Measurements from ENCODE around the gene EFCAB5. TPM values are rescaled to one million over a fixed set of nuclear protein-coding genes. Genes with fewer than 3 reads are reported as not detected.

EFCAB5 gene
- total and polyA plus RNA-seq, 7 experiments from 2014 or later, result 0.25 to 2.4 (median 1.0) TPM; not detected in 1

GRCh38 chr17:29924786-29925185, 16.6 kb upstream of the EFCAB5 start:
- Histone ChIP-seq H3K9me3 (ENCODE audit: control insufficient read depth in 2 of 3, low read length in 3 of 3) (no peaks in the 10 kb centered on the region), H3K27ac (ENCODE audit: low read depth, low read length) (no peak overlapping the region), H3K4me1 (ENCODE audit: control insufficient read depth in 2 of 2, insufficient read depth in 2 of 2, low read length in 2 of 2) (peaks cover 7 to 12% of the 10 kb centered on the region in 2 donors), H3K36me3 (ENCODE audit: control insufficient read depth in 2 of 3, insufficient read depth in 3 of 3, low read length in 3 of 3) (peaks cover 0 to 3% (median 0%) of the 10 kb centered on the region in 3 experiments), H3K4me3 (ENCODE audit: low read length) (no peak overlapping the region), H3K27me3 (ENCODE audit: control insufficient read depth in 2 of 2, insufficient read depth in 2 of 2, low read length in 2 of 2) (no peaks in the 10 kb centered on the region)
- ATAC-seq, result no peak
- Mint-ChIP-seq H3K27ac (no peak overlapping the region), H3K9me3 (no peaks in the 10 kb centered on the region), H3K4me1 (peaks cover 28 to 47% (median 40%) of the 10 kb centered on the region in 7 donors), H3K27me3 (no peaks in the 10 kb centered on the region), H3K36me3 (peaks cover 0 to 9% (median 6%) of the 10 kb centered on the region in 5 donors), H3K4me3 (no peak overlapping the region)
- ChIA-PET POLR2A (no interaction called here), CTCF (no interaction called here)
- intact Hi-C loops (cut with micrococcal nuclease), result no loop called here
- DNase-seq, result no peak

DNA sequence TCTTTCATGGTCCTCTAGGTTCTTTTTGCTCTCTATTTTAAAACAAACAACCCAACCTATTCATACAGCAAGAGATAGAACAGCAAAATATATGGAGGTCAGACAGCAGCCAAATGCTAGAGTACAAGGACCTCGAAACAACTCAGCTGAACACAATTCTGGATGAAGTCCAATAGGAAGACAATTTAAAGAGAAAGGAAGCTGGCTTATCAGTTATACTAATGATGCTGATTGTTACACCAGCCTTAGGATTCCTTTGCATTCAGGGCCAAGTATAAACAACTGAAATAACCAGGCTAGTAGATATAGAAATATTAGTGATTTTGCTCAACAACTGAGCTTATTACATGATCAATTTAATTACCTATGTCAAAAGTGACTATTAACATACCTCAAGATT, 13.9 kb upstream of the EFCAB5 start:
- no peaks in the 10 kb centered on the region for H3K9me3 ChIP-seq (ENCODE audit: control insufficient read depth in 2 of 3, low read length in 3 of 3)
- no peak for ATAC-seq
- ChIA-PET POLR2A (interaction anchor here (0.5 to 0.7 kb wide), 3 partner anchors 74 to 285 kb away, joined by 3 read pairs; no protein-coding TSS in a partner anchor), CTCF (interaction anchor here (1.9 to 2.7 kb wide), 2 partner anchors 118 to 120 kb away, joined by 7 to 11 read pairs; no protein-coding TSS in a partner anchor)
- no peaks in the 10 kb centered on the region for H3K9me3 Mint-ChIP-seq
- DNase-seq, result no peak
- H3K36me3 ChIP-seq (ENCODE audit: control insufficient read depth in 2 of 3, insufficient read depth in 3 of 3, low read length in 3 of 3), result peaks cover 0 to 12% (median 0%) of the 10 kb centered on the region in 3 experiments
- no peak overlapping the region for H3K4me3 ChIP-seq (ENCODE audit: low read length)
- H3K36me3 Mint-ChIP-seq, result peaks cover 0 to 6% (median 4%) of the 10 kb centered on the region in 5 donors
- no peak overlapping the region for H3K27ac ChIP-seq (ENCODE audit: low read depth, low read length)
- no peaks in the 10 kb centered on the region for H3K27me3 Mint-ChIP-seq
- no peaks in the 10 kb centered on the region for H3K27me3 ChIP-seq (ENCODE audit: control insufficient read depth in 2 of 2, insufficient read depth in 2 of 2, low read length in 2 of 2)
- peaks cover 13 to 25% of the 10 kb centered on the region in 2 donors for H3K4me1 ChIP-seq (ENCODE audit: control insufficient read depth in 2 of 2, insufficient read depth in 2 of 2, low read length in 2 of 2)
- H3K27ac Mint-ChIP-seq, result peak overlapping the region in 2 of 9 donors; percentile 0 to 53
- intact Hi-C loops (cut with micrococcal nuclease), result no loop called here
- peaks cover 25 to 42% (median 33%) of the 10 kb centered on the region in 7 donors for H3K4me1 Mint-ChIP-seq
- H3K4me3 Mint-ChIP-seq, result peak overlapping the region in 6 of 10 donors; percentile 18 to 66 (median 28)

DNA sequence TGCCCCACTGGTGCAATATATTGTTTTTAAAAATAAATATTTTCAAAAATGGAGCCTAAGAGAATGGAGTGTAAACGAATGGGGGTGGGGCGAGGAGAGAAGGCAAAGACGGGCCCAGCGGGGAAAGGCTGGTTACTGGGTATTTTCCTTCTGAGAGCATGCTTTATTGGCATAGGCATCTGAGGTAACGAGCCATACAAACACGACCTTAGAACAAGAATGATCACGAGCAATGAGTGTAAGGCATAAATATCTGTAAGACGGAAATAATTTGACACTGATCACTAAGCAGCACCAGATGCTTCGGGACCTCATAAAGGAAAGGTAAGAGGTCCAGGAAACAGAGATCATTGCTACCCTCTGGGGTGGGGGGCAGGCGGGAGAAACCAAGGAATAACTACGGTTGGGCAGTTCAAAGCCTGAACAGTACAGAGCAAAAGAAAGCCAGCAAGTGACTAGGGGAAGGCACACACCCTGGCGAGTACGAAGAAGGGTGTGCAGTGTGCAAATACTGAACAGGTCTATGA, 12.4 kb upstream of the EFCAB5 start:
- CTCF ChIA-PET, result interaction anchor here (1.9 to 2.7 kb wide), 2 partner anchors 119 to 121 kb away, joined by 7 to 11 read pairs; no protein-coding TSS in a partner anchor
- peak overlapping the region; percentile 85 for H3K27ac ChIP-seq (ENCODE audit: low read depth, low read length)
- DNase-seq (peak in 6 of 9 donors; percentile 5 to 36 (median 14)), ATAC-seq (no peak)
- peaks cover 0 to 12% (median 0%) of the 10 kb centered on the region in 3 experiments for H3K36me3 ChIP-seq (ENCODE audit: control insufficient read depth in 2 of 3, insufficient read depth in 3 of 3, low read length in 3 of 3)
- Mint-ChIP-seq H3K4me3 (no peak overlapping the region), H3K27ac (no peak overlapping the region), H3K36me3 (peaks cover 0 to 6% (median 4%) of the 10 kb centered on the region in 5 donors), H3K27me3 (no peaks in the 10 kb centered on the region), H3K9me3 (no peaks in the 10 kb centered on the region), H3K4me1 (peaks cover 29 to 48% (median 40%) of the 10 kb centered on the region in 7 donors)
- H3K9me3 ChIP-seq (ENCODE audit: control insufficient read depth in 2 of 3, low read length in 3 of 3), result no peaks in the 10 kb centered on the region
- H3K27me3 ChIP-seq (ENCODE audit: control insufficient read depth in 2 of 2, insufficient read depth in 2 of 2, low read length in 2 of 2), result no peaks in the 10 kb centered on the region
- POLR2A ChIA-PET, result interaction anchor here (0.7 to 3.3 kb wide), 6 partner anchors 23 to 1210 kb away, joined by 3 to 64 read pairs (median 4); partner anchors contain the start of gene TP53I13
- peak overlapping the region; percentile 81 for H3K4me3 ChIP-seq (ENCODE audit: low read length)
- peaks cover 13 to 25% of the 10 kb centered on the region in 2 donors for H3K4me1 ChIP-seq (ENCODE audit: control insufficient read depth in 2 of 2, insufficient read depth in 2 of 2, low read length in 2 of 2)
- intact Hi-C loops (cut with micrococcal nuclease), result loop anchor here in 1 of 2 donors (1.0 kb wide), 2 partner anchors 311 to 340 kb away; partner anchors contain the start of gene GIT1

- Histone ChIP-seq H3K36me3 (ENCODE audit: control insufficient read depth in 2 of 3, insufficient read depth in 3 of 3, low read length in 3 of 3) (peaks cover 0 to 12% (median 0%) of the 10 kb centered on the region in 3 experiments), H3K27ac (ENCODE audit: low read depth, low read length) (peak within 1 kb of the TSS; percentile 85), H3K27me3 (ENCODE audit: control insufficient read depth in 2 of 2, insufficient read depth in 2 of 2, low read length in 2 of 2) (no peaks in the 10 kb centered on the region), H3K9me3 (ENCODE audit: control insufficient read depth in 2 of 3, low read length in 3 of 3) (no peaks in the 10 kb centered on the region), H3K4me1 (ENCODE audit: control insufficient read depth in 2 of 2, insufficient read depth in 2 of 2, low read length in 2 of 2) (peaks cover 13 to 25% of the 10 kb centered on the region in 2 donors), H3K4me3 (ENCODE audit: low read length) (peak within 1 kb of the TSS; percentile 81)
- Mint-ChIP-seq H3K4me3 (no peak within 1 kb of the TSS), H3K36me3 (peaks cover 0 to 5% (median 4%) of the 10 kb centered on the region in 5 donors), H3K27me3 (no peaks in the 10 kb centered on the region), H3K27ac (no peak within 1 kb of the TSS), H3K4me1 (peaks cover 29 to 45% (median 38%) of the 10 kb centered on the region in 7 donors), H3K9me3 (no peaks in the 10 kb centered on the region)
- POLR2A ChIA-PET, result interaction anchor here (0.5 to 3.3 kb wide), 13 partner anchors 11 to 1210 kb away, joined by 3 to 64 read pairs (median 4); partner anchors contain the start of gene TP53I13
- intact Hi-C loops (cut with micrococcal nuclease), result loop anchor here (1.0 to 5.0 kb wide), 10 partner anchors 93 to 537 kb away; partner anchors contain the start of genes GIT1 (in 2 of the 2), ABHD15 (in 1 of the 2), CPD (in 1 of the 2) and TAOK1 (in 1 of the 2)
- ATAC-seq (peak; percentile 86), DNase-seq (peak; percentile 78 to 89 (median 85))
- CTCF ChIA-PET, result interaction anchor here (1.0 to 5.5 kb wide), 16 partner anchors 10 to 342 kb away, joined by 3 to 196 read pairs (median 7); partner anchors contain the start of gene ANKRD13B
Measured at GRCh38 chr17:29929533-29930408, 11.7 kb upstream of the EFCAB5 start, which contains the start of gene SSH2. Gene SSH2, minus strand, starts transcription at chr17:29930228. Its CDS starts 228 bp downstream, at chr17:29930000.

DNA sequence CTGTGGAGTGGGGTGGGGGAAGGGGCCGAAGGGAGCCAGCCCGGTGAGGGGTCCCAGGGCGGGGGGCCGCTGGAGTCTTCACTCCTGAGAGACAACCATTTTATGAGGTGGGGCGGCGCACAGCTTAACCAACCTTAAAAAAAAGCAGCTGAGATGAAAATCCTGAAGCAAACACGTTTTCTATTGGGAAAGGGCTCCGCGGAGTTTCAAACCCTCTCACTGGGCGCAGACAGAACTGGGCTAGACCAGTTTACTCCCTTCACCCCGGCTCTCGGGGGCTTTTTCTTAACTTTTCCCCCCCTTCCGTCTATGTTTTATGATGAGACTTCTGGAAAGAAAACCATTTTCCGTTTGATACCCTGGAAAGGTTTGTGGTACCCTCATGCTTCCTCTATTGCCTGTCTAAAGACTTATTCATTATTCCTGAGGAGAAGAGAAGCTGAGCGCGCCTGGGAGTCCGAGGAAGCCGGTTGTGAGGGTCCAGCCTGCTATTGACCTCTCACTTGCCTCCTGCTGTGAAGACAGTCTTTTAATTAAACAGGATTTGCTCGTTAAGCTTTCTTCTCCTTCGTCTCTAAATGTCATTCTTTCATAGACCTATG, 10.9 kb upstream of the EFCAB5 start:
- H3K4me1 ChIP-seq (ENCODE audit: control insufficient read depth in 2 of 2, insufficient read depth in 2 of 2, low read length in 2 of 2), result peaks cover 13 to 25% of the 10 kb centered on the region in 2 donors
- CTCF ChIA-PET, result interaction anchor here (1.0 to 5.5 kb wide), 25 partner anchors 8 to 561 kb away, joined by 3 to 196 read pairs (median 6); partner anchors contain the start of genes ANKRD13B and EFCAB5
- DNase-seq, result peak in 1 of 9 donors; percentile 5
- H3K9me3 ChIP-seq (ENCODE audit: control insufficient read depth in 2 of 3, low read length in 3 of 3), result no peaks in the 10 kb centered on the region
- Mint-ChIP-seq H3K27ac (no peak overlapping the region), H3K4me3 (no peak overlapping the region), H3K4me1 (peaks cover 29 to 40% (median 31%) of the 10 kb centered on the region in 7 donors), H3K27me3 (peaks cover 0 to 1% (median 0%) of the 10 kb centered on the region in 5 donors), H3K9me3 (no peaks in the 10 kb centered on the region), H3K36me3 (peaks cover 0 to 5% (median 0%) of the 10 kb centered on the region in 5 donors)
- POLR2A ChIA-PET, result interaction anchor here (0.5 to 3.3 kb wide), 19 partner anchors 8 to 365 kb away, joined by 3 to 64 read pairs (median 4); no protein-coding TSS in a partner anchor
- no peaks in the 10 kb centered on the region for H3K27me3 ChIP-seq (ENCODE audit: control insufficient read depth in 2 of 2, insufficient read depth in 2 of 2, low read length in 2 of 2)
- H3K27ac ChIP-seq (ENCODE audit: low read depth, low read length), result peak overlapping the region; percentile 85
- H3K36me3 ChIP-seq (ENCODE audit: control insufficient read depth in 2 of 3, insufficient read depth in 3 of 3, low read length in 3 of 3), result peaks cover 0 to 12% (median 0%) of the 10 kb centered on the region in 3 experiments
- intact Hi-C loops (cut with micrococcal nuclease), result loop anchor here (1.0 to 5.0 kb wide), 18 partner anchors 62 to 538 kb away; partner anchors contain the start of genes TP53I13 (in 2 of the 2), ABHD15 (in 1 of the 2), CPD (in 1 of the 2) and GIT1 (in 1 of the 2)
- peak; percentile 43 for ATAC-seq
- H3K4me3 ChIP-seq (ENCODE audit: low read length), result peak overlapping the region; percentile 81

Data from naive thymus-derived CD4-positive, alpha-beta T cell (primary cell).